ENCODE data around the gene MYO7B. TPM values are rescaled to one million over a fixed set of nuclear protein-coding genes. Genes with fewer than 3 reads are reported as not detected.

MYO7B gene
- total and polyA plus RNA-seq, 5 donors from 2014 or later = 0.12 TPM; not detected in 4

DNA sequence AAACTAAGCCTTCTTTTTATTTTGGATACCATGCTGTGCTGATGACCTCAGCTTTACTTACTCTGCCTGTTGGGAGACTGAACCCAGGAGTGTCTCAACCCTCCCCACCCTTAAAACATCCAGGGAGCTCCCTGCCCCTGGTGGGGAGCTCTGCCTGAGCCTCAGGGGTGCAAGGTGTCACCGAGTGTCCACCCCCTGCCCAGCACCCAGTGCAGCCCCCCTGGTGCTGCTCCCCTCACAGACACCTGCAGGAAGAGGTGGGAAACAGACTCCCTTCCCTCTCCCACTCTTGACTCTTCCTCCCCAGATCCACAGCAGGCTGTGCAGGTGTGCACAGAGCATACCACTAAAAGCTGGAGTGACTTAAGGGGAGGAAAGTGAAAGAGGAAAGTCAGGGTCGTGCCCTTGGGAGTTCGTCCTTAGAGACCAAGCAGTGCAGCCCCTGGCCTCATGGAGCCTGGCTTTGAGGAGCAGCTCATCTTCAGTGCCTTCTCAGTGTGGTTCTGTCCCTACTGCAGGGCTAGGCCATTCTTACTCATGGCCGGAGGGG, 51.3 kb downstream of the MYO7B start:
- Histone ChIP-seq H3K4me1 (ENCODE audit: control insufficient read depth, insufficient read depth, low read length, poor library complexity, severe bottlenecking) (no peaks in the 10 kb centered on the region), H3K9me3 (ENCODE audit: control insufficient read depth in 2 of 2, low read length in 2 of 2) (no peaks in the 10 kb centered on the region), H3K36me3 (ENCODE audit: control insufficient read depth, insufficient read depth, low read length) (no peaks in the 10 kb centered on the region), H3K4me3 (ENCODE audit: low read depth, low read length) (no peak overlapping the region), H3K27me3 (ENCODE audit: control insufficient read depth, insufficient read depth, low read length) (no peaks in the 10 kb centered on the region), H3K27ac (ENCODE audit: insufficient read depth, low read length, poor library complexity, severe bottlenecking) (no peak overlapping the region)
- no peak for ATAC-seq (ENCODE audit: low read depth in 2 of 2)
- Mint-ChIP-seq H3K27me3 (peaks cover 4% of the 10 kb centered on the region), H3K4me3 (no peak overlapping the region), H3K9me3 (no peaks in the 10 kb centered on the region), H3K27ac (no peak overlapping the region), H3K36me3 (no peaks in the 10 kb centered on the region), H3K4me1 (peaks cover 0 to 3% (median 0%) of the 10 kb centered on the region in 4 donors)
- DNase-seq = no peak

DNA sequence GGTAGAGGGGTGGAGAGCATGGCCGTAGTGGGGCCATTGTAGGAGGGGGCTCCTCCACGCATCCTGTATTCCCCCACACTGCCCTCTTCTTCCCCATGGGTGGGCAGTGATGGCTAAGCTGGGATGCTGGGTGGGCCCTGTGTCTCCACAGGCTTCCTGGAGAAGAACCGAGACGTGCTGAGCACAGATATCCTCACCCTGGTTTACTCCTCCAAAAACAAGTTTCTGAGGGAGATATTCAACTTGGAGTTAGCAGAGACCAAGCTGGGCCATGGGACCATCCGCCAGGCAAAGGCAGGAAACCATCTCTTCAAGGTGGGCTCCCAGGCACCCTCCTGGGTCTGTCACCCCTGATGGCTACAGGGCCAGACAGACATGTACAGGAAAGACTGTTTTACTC, 52.8 kb downstream of the MYO7B start:
- no peaks in the 10 kb centered on the region for H3K4me1 ChIP-seq (ENCODE audit: control insufficient read depth, insufficient read depth, low read length, poor library complexity, severe bottlenecking)
- no peak overlapping the region for H3K27ac ChIP-seq (ENCODE audit: insufficient read depth, low read length, poor library complexity, severe bottlenecking)
- no peak overlapping the region for H3K4me3 Mint-ChIP-seq
- H3K4me3 ChIP-seq (ENCODE audit: low read depth, low read length) = no peak overlapping the region
- no peak overlapping the region for H3K27ac Mint-ChIP-seq
- H3K9me3 ChIP-seq (ENCODE audit: control insufficient read depth in 2 of 2, low read length in 2 of 2) = no peaks in the 10 kb centered on the region
- no peaks in the 10 kb centered on the region for H3K36me3 ChIP-seq (ENCODE audit: control insufficient read depth, insufficient read depth, low read length)
- H3K27me3 Mint-ChIP-seq = peaks cover 4% of the 10 kb centered on the region
- H3K36me3 Mint-ChIP-seq = no peaks in the 10 kb centered on the region
- H3K4me1 Mint-ChIP-seq = peaks cover 0 to 3% (median 0%) of the 10 kb centered on the region in 4 donors
- H3K9me3 Mint-ChIP-seq = no peaks in the 10 kb centered on the region
- DNase-seq (no peak), ATAC-seq (ENCODE audit: low read depth in 2 of 2) (no peak)
- H3K27me3 ChIP-seq (ENCODE audit: control insufficient read depth, insufficient read depth, low read length) = no peaks in the 10 kb centered on the region

DNA sequence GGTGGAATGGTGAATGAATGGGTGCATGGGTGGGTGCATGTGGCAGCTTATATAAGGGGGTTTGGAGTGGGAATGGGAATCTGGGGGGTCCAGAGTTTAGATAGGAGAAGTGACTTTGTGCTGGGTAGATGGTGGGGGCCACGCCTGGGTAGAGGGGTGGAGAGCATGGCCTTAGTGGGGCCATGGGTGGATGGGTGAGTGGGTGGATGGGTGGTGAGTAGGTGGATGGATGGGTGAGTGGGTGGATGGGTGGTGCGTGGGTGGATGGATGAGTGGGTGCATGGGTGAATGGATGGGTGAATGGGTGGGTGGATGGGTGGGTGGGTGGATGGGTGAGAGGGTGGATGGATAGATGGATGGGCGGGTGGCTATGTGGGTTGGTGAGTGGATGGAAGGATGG, 53.9 kb downstream of the MYO7B start:
- no peaks in the 10 kb centered on the region for H3K9me3 ChIP-seq (ENCODE audit: control insufficient read depth in 2 of 2, low read length in 2 of 2)
- no peaks in the 10 kb centered on the region for H3K36me3 Mint-ChIP-seq
- no peak overlapping the region for H3K27ac ChIP-seq (ENCODE audit: insufficient read depth, low read length, poor library complexity, severe bottlenecking)
- no peaks in the 10 kb centered on the region for H3K9me3 Mint-ChIP-seq
- no peak for ATAC-seq (ENCODE audit: low read depth in 2 of 2)
- H3K4me3 Mint-ChIP-seq = no peak overlapping the region
- no peaks in the 10 kb centered on the region for H3K36me3 ChIP-seq (ENCODE audit: control insufficient read depth, insufficient read depth, low read length)
- no peaks in the 10 kb centered on the region for H3K4me1 ChIP-seq (ENCODE audit: control insufficient read depth, insufficient read depth, low read length, poor library complexity, severe bottlenecking)
- no peaks in the 10 kb centered on the region for H3K27me3 ChIP-seq (ENCODE audit: control insufficient read depth, insufficient read depth, low read length)
- H3K27me3 Mint-ChIP-seq = peaks cover 4% of the 10 kb centered on the region
- H3K4me1 Mint-ChIP-seq = peaks cover 0 to 3% (median 0%) of the 10 kb centered on the region in 4 donors
- H3K4me3 ChIP-seq (ENCODE audit: low read depth, low read length) = no peak overlapping the region
- no peak for DNase-seq
- H3K27ac Mint-ChIP-seq = no peak overlapping the region

DNA sequence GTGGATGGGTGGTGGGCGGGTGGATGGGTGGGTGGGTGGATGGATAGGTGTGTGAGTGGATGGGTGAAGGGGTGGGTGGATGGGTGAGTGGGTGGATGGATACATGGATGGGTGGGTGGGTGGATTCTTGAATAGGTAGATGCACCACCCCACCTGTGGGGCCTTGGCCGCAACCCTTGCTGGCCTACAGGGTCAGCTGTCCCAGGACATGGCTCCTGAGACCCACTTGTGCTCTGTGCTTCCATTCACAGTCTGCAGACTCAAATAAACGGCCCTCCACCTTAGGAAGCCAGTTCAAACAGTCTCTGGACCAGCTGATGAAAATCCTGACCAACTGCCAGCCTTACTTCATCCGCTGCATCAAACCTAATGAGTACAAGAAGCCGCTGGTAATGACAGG, 54.4 kb downstream of the MYO7B start:
- Mint-ChIP-seq H3K4me1 (peaks cover 0 to 6% (median 0%) of the 10 kb centered on the region in 4 donors), H3K4me3 (no peak overlapping the region), H3K27me3 (peaks cover 4% of the 10 kb centered on the region), H3K27ac (no peak overlapping the region), H3K36me3 (no peaks in the 10 kb centered on the region), H3K9me3 (no peaks in the 10 kb centered on the region)
- Histone ChIP-seq H3K4me3 (ENCODE audit: low read depth, low read length) (no peak overlapping the region), H3K27me3 (ENCODE audit: control insufficient read depth, insufficient read depth, low read length) (no peaks in the 10 kb centered on the region), H3K9me3 (ENCODE audit: control insufficient read depth in 2 of 2, low read length in 2 of 2) (no peaks in the 10 kb centered on the region), H3K4me1 (ENCODE audit: control insufficient read depth, insufficient read depth, low read length, poor library complexity, severe bottlenecking) (no peaks in the 10 kb centered on the region), H3K27ac (ENCODE audit: insufficient read depth, low read length, poor library complexity, severe bottlenecking) (no peak overlapping the region), H3K36me3 (ENCODE audit: control insufficient read depth, insufficient read depth, low read length) (no peaks in the 10 kb centered on the region)
- no peak for ATAC-seq (ENCODE audit: low read depth in 2 of 2)
- DNase-seq = no peak

DNA sequence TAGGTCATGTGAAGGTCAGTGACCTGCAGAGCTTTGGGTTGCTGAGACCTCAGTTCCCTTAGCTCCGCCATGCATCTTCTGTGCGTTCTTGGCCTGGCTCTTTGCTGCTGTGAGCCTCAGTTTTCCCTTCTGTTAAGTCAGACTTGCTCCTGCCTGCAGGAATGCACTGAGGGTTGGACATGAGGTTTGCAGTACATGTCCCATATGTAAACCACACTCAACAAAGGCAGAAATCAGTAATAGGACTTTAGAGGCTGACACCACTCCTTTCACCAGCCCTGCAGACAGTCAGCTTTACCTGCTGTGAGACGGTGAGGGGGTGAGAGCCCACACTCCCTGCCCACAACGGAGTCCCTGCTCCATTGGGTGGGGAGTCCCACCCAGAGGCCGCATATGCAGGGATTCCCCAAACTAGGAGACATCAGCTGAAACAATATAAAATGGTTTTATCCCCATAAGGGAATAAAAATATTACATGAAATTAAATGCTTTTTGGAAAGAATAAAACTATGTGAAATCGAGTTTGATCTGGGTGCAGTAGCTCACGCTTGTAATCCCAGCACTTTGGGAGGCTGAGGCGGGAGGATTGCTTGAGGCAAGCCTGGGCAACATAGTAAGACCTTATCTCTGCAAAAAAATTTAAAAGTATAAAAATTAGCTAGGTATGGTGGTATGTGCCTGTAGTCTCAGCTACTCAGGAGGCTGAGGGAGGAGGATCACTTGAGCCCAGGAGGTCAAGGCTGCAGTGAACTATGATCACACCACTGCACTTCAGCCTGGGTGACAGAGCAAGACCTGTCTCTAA, 55.1 kb downstream of the MYO7B start:
- no peak overlapping the region for H3K27ac Mint-ChIP-seq
- H3K4me3 Mint-ChIP-seq = no peak overlapping the region
- no peaks in the 10 kb centered on the region for H3K9me3 ChIP-seq (ENCODE audit: control insufficient read depth in 2 of 2, low read length in 2 of 2)
- peaks cover 4% of the 10 kb centered on the region for H3K27me3 Mint-ChIP-seq
- H3K4me3 ChIP-seq (ENCODE audit: low read depth, low read length) = no peak overlapping the region
- no peaks in the 10 kb centered on the region for H3K36me3 Mint-ChIP-seq
- H3K36me3 ChIP-seq (ENCODE audit: control insufficient read depth, insufficient read depth, low read length) = no peaks in the 10 kb centered on the region
- H3K27me3 ChIP-seq (ENCODE audit: control insufficient read depth, insufficient read depth, low read length) = no peaks in the 10 kb centered on the region
- DNase-seq (no peak), ATAC-seq (ENCODE audit: low read depth in 2 of 2) (no peak)
- no peaks in the 10 kb centered on the region for H3K9me3 Mint-ChIP-seq
- peaks cover 0 to 6% (median 2%) of the 10 kb centered on the region in 4 donors for H3K4me1 Mint-ChIP-seq
- H3K4me1 ChIP-seq (ENCODE audit: control insufficient read depth, insufficient read depth, low read length, poor library complexity, severe bottlenecking) = no peaks in the 10 kb centered on the region
- no peak overlapping the region for H3K27ac ChIP-seq (ENCODE audit: insufficient read depth, low read length, poor library complexity, severe bottlenecking)

DNA sequence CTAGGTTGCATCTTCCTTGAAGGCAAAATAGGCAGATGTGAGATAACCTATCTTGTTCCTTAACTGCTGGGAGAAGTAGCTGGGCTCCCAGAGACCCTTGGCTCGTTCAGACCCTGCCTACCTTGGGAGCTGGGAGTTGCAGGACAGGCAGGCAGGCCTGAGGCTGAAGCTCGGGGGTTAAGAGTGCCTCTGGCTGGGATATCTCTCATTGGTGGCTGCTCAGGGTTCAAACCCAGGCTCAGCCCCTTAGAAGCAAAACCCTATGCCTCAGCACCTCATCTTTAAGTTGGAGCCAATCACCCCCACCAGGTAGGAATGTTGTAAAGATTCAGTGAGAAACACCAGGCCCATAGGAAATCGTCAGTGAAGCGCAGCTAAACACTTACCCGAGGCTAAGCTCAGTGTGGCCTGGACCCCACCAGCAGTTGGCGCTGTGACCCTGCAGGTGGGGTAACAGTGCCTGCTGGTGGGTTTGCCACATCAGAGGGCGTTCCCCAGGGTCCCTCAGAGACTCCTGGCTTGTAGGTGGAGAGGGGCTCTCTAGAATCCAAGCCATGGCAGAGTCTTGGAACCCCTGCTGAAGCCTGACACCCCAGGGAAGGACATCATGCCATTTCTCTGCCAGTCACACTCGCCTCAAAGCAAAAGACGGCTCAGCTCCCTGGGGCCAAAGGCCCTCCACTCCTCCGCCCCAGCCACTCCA, 55.9 kb downstream of the MYO7B start:
- Histone ChIP-seq H3K9me3 (ENCODE audit: control insufficient read depth in 2 of 2, low read length in 2 of 2) (no peaks in the 10 kb centered on the region), H3K27ac (ENCODE audit: insufficient read depth, low read length, poor library complexity, severe bottlenecking) (no peak overlapping the region), H3K27me3 (ENCODE audit: control insufficient read depth, insufficient read depth, low read length) (no peaks in the 10 kb centered on the region), H3K4me1 (ENCODE audit: control insufficient read depth, insufficient read depth, low read length, poor library complexity, severe bottlenecking) (no peaks in the 10 kb centered on the region), H3K36me3 (ENCODE audit: control insufficient read depth, insufficient read depth, low read length) (no peaks in the 10 kb centered on the region), H3K4me3 (ENCODE audit: low read depth, low read length) (no peak overlapping the region)
- Mint-ChIP-seq H3K4me1 (peaks cover 0 to 6% (median 2%) of the 10 kb centered on the region in 4 donors), H3K9me3 (no peaks in the 10 kb centered on the region), H3K4me3 (no peak overlapping the region), H3K27me3 (no peaks in the 10 kb centered on the region), H3K27ac (peak overlapping the region in 2 of 3 donors; percentile 38 to 86), H3K36me3 (no peaks in the 10 kb centered on the region)
- DNase-seq (peak; percentile 28 to 72 (median 55)), ATAC-seq (ENCODE audit: low read depth in 2 of 2) (peak; percentile 84 to 87)

DNA sequence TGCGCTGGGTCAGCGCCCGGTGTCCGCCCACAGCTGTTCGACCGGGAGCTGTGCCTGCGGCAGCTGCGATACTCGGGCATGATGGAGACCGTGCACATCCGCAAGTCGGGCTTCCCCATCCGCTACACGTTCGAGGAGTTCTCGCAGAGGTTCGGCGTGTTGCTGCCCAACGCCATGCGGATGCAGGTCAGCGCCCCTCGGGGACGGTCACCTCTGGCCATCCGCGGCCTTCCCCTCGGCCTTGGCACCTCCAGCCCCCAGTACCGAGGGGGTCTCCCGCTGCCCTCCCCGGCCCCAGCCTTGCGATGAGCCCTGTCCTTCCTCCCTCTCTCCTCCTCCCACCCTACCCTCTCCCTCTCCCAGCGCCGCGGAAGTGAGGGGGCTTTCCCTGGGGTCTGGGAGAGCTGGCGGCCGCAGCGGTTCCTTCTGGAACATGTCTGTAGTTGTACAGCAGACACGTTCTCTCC, 57.3 kb downstream of the MYO7B start:
- no peaks in the 10 kb centered on the region for H3K9me3 Mint-ChIP-seq
- no peak for DNase-seq
- no peaks in the 10 kb centered on the region for H3K36me3 Mint-ChIP-seq
- H3K27ac Mint-ChIP-seq = no peak overlapping the region
- Histone ChIP-seq H3K4me3 (ENCODE audit: low read depth, low read length) (no peak overlapping the region), H3K27me3 (ENCODE audit: control insufficient read depth, insufficient read depth, low read length) (no peaks in the 10 kb centered on the region), H3K27ac (ENCODE audit: insufficient read depth, low read length, poor library complexity, severe bottlenecking) (no peak overlapping the region), H3K4me1 (ENCODE audit: control insufficient read depth, insufficient read depth, low read length, poor library complexity, severe bottlenecking) (no peaks in the 10 kb centered on the region), H3K36me3 (ENCODE audit: control insufficient read depth, insufficient read depth, low read length) (no peaks in the 10 kb centered on the region), H3K9me3 (ENCODE audit: control insufficient read depth in 2 of 2, low read length in 2 of 2) (no peaks in the 10 kb centered on the region)
- H3K4me1 Mint-ChIP-seq = peaks cover 0 to 6% (median 2%) of the 10 kb centered on the region in 4 donors
- no peaks in the 10 kb centered on the region for H3K27me3 Mint-ChIP-seq
- H3K4me3 Mint-ChIP-seq = no peak overlapping the region
- no peak for ATAC-seq (ENCODE audit: low read depth in 2 of 2)
